ENCODE data around the gene FLT3.
"Not testable (repeated sequence)": the region's sequence is repeated elsewhere in the genome, so short reads cannot be mapped to it uniquely, and the experiment has no call there.

FLT3 gene

DNA sequence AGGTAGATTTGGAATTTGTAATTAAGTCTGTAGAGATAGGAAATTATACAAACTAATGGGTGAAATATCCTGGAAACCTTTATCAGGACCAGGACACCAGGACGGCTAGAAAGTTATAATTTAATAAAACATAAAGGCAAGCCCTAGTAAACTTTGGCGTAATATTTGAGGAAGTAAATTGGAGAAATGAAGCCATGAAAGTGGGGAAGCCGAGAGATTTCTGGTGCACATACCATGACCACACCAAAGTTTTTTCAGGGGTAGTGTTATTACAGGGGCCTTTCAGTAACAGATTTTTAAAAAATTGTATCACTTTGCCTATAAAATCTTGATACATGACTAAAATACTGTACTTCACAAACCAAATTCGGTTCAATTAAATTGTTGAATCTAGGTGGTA lies 57.2 kb downstream of the FLT3 start:
- DNase-seq: no peak

DNA sequence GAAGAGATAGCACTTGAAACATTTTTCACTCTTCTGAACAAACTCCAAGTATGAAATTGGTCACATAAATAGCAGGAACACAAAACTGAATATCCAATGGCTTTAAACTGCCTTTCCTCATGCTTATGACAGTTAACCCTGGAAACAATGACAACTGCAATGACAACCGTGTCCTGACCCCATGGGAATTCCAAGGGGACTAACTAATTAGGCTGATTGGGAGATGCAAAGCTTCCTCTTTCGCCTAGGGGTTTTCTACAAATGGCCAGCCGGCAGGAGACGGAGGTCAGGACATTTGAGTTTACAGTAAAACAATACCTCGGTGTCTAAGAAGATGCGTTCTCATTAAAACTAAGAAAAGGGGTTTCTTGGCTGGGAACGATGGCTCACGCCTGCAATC lies 58.9 kb downstream of the FLT3 start:
- no peak for DNase-seq

DNA sequence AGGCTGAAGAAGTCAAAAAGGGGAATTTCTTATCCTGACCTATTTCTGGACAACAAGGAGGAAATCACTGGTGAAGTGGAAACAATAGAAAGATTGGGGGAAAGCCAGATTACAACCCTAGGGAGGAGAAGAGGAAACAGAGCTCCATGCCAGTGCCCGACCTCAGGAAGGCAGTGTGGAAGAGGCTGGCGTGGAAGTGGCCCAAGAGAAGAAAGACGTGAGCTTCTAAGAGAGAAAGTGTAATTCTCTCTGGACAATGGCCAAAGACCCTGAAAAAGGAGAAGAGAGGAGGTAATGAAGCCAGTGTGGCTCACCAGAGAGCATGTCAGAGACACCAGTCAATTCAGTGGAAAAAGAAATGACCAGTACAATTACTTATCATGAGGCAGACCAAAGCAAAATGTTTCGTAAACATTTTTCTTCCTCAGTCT lies 59.3 kb downstream of the FLT3 start:
- DNase-seq: no peak

- DNase-seq: peak in 1 of 2 experiments; percentile 5
Measured at GRCh38 chr13:28037399-28037798, 63.0 kb downstream of the FLT3 start.

- no peak for DNase-seq
Measured at GRCh38 chr13:28035146-28035782, 65.1 kb downstream of the FLT3 start.

GRCh38 chr13:28033894-28034655 lies 66.3 kb downstream of the FLT3 start:
- DNase-seq: no peak

GRCh38 chr13:28032438-28032837 lies 67.9 kb downstream of the FLT3 start:
- not testable (repeated sequence) for DNase-seq

DNA sequence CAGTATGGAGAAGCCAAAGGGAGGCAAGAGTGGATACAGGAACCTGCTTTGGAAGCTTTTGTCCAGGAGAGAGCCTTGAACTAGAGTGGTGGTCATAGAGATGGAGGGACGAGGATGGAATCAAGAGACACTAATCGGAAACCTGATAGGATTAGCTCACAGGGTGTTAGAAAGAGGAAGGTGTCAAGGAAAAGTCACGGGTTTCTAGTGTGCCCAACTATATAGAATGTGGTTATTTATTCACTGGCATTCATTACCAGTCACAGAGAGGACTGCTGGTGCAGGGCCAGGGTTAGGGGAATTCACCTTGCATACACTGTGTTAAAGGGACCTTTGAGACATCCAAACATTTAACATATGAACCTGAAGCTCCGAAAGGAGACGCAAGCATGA lies 68.5 kb downstream of the FLT3 start:
- no peak for DNase-seq

DNA sequence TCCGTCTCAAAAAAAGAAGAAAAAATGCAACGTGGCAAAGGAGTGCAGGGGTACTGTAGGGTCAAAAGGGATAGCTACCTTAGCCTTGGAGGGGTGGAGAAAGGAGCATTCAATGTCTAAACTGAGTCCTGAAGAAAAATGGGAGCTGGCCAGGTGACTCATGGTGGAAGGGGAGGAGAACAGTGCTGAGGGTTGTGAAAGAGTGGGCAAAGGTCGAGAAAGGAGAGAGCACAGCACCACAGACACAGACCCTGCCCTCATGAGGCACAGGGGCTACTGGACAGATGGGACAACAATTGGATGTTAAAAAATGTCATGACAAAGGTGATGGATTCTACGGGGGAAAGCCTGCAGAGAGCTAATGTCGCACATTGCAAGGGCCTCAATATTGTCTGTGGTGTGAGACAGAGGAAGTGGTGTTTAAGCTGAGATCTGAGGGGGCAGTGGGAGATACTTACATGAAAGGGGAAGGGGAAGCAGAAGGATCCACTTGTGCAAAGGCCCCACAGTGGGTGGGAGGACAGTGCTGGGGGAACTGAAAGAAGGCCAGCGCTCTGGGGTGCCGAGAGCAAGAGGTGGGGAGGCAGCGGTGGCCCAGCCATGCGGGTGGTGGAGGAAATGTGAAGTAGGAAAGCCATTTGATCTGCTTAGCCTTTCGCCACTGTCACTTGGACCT lies 69.0 kb downstream of the FLT3 start:
- DNase-seq: no peak

DNA sequence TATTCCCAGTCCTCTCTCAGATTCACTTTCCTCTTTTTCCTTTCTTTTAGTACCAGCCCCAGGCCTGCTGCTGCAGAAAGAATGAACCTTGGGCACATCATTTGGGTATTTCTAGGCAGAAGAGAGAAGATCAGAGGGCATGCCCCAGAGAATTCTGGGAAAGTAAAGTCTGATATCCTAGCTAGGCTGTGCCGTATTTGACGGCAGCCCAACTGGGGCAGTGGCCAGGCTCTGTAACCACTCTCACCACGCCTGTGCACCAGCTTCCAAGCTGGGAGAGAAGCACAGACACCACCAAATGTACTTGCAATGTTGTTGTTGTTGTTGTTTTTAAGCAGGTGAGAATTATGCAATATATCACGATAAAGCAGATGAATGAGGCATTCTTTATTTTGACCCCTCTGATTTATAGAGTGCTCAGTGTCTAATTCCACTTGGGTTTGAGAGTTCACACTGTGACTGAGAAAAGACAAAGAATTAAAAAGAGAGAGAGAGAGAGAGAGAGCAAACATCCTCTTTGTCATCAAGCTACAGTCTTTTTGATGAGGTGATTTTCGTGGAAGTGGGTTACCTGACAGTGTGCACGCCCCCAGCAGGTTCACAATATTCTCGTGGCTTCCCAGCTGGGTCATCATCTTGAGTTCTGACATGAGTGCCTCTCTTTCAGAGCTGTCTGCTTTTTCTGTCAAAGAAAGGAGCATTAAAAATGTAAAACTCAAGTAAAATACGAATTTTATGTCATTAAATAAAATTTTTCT lies 72.6 kb downstream of the FLT3 start:
- DNase-seq: no peak

DNA sequence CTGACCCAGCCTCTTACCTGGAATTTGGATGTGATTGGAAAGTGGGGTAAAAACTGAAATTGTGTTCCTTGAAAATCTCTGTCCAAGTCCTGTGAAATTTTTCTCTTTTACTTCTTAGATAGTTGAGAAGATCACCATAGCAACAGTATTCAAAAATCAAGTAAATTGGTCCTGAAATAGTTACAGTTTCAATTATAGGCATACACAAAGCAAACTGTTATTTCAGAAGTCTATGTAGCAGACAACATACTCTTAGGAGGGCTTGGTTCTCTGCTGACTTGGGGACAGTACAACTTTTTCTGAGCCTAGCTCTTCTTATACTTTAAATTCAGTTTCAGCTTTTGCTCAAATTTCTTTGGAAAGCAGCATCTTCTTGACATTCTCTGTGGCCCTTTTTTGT lies 73.3 kb downstream of the FLT3 start:
- no peak for DNase-seq

GRCh38 chr13:28026508-28026907 lies 73.9 kb downstream of the FLT3 start:
- no peak for DNase-seq

DNA sequence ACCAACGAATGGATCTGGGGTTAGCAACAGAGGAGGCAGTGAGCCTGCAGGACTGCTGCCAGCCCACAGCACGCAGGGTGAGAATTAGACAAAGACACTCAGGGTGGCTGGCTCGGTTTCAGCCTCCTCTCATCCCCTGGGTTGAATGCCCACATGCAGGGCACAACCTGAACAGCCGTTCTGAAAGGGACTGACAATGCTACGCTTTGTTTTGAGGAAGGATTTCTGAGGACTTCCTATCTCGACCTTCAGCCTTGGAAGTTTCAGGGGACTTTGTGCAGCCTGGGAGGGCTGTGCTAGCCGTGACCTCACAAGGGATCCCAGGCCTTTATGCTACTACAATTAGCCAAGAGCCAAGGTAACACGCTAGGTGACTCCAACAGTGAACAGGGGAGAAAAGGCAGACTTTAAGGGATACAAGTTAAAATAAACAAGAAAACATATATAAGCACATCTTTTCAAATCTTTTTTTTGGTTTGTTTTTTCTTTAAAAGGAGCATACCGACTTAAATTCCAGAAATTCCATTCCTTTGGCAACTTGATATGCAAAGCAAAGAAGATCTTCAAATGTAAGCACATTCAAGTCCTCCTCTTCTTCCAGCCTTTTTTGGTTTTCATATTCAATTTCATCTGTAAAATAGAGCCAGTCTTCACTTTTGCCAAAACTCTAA lies 77.4 kb downstream of the FLT3 start:
- DNase-seq: no peak

DNA sequence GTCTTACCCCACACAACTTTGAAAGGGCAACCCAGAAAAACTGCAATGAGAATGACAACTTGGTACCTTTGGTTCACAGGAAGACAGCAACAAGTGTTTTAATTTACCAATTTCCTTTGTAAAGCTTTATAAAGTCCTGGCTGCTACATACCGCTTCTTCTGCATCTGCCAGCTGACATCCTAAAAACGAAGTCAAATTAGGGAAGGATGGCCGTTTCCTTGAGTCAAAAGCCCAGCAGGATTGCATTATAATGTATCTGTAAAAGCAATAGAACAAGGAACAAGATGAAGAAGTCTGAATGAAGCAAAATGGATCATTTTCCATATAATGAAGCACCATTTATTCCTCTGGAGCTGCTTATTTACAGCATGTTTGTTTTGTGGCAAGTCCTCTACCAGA lies 86.1 kb downstream of the FLT3 start:
- DNase-seq: no peak

DNA sequence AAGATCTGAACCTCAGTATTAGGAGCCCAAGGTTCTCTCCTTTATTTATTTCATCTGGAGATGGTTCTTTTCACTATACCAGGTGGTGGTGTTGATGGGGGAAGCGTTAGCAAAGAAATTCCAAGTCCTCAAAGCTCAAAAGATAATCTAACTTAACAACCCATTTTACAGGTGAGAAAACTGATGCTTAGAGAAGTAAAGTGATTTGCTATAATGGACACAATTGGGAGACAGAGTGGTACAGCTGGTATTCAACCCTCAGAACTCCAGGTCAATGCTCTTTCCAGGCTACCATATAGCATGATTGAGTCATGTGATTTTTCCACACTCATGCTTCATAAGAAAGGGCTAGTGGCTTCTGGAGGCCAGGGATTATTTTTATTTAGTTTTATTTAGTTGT lies 86.9 kb downstream of the FLT3 start:
- no peak for DNase-seq

DNA sequence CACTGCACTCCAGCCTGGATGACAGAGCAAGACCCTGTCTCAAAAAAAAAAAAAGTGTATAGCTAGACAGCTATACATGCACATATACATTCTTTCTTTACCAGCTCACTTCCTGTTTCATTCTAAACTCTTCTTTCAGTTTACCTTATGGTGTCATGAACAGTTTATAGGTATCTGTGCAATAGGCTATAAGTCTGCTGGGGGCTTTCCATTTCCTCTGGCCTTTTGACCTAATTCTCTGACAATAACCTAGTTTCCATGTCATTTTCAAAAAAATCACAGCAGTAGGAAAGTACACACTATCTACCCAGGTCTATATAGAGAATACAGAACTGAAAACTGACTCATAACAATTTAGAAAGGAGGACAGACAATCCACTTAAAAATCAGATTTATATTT lies 87.5 kb downstream of the FLT3 start:
- no peak for DNase-seq

GRCh38 chr13:28012383-28012782 lies 88.0 kb downstream of the FLT3 start:
- no peak for DNase-seq

DNA sequence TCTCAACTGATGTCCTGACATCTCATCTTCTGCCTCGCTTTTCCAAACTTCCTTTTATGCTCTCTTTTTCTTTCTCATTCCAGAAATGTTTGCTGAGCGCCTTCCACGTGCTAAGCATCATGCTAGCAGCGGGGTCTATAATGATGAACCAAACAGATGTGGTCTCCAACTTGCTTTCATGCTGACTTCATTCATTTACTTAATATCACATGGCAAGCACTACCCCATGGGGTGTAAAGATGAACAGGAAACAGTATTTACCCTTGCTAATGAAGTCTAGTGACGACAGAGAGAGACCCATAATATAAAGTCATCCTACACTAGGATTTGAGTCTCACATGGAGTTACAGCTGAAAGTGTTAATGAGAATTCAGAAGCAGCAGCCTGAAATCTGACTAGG lies 90.3 kb downstream of the FLT3 start:
- DNase-seq: no peak

GRCh38 chr13:28005016-28005415 lies 95.4 kb downstream of the FLT3 start:
- DNase-seq: not testable (repeated sequence)

DNA sequence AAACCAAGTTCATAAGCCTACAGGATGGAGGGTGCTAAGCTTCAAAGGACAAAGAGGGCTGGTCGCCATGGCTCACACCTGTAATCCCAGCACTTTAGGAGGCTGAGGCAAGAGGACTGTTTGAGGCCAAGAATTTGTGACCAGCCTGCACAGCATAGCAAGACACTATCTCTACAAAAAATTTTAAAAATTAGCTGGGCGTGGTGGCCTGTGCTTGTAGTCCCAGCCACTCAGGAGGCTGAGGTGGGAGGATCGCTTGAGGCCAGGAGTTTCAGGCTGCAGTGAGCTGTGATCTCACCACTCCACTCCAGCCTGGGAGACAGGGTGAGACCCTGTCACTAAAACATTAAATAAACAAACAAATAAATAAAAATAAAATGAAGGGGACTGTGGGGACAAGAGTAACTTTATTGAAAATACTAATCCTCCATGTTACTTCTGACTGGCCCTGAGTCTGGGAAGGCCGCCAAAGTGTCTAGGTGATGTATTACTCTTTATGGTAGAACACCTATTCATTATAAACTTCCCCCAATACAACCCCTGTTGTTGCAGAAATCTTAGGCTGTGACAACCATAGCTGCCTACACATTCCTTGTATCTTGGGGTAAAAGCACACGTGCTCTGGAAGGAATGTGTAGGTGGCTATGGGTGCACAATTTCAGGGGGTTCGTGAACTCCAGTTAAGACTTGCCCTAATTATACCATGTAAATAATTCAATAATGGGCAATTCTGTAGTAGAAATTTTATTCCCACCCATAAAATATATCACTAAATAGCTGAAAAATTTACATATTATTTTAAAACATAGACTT lies 97.3 kb downstream of the FLT3 start:
- no peak for DNase-seq

- no peak for DNase-seq
Measured at GRCh38 chr13:28001837-28002473, 98.4 kb downstream of the FLT3 start.
